ENCODE results near the gene PDZRN3.

Gene PDZRN3

DNA sequence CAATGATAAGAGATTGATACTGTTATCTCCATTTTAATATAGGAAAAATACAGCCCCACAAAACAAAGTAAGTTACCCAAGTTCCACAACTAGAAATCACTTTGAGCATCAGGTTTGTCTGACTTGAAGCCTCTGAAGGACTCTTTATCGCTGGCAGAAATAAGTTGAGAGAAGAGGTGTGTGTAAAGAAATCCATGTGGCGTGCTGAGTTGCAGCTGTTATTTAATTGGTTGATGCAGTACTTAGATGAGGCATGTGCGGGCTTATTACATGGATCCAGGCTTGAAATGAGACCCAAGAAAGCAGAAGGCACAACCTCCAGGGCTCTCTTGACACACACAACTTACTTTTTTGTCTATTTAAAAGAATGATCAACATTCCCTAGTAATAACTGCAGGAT is 221.3 kb downstream of the PDZRN3 start:
- Histone ChIP-seq H3K27me3 (ENCODE audit: control insufficient read depth in 1 of 2, insufficient read depth in 2 of 2, low read length in 2 of 2) (no peaks in the 10 kb centered on the region), H3K36me3 (ENCODE audit: control insufficient read depth in 1 of 2, insufficient read depth in 2 of 2, low read length in 2 of 2) (no peaks in the 10 kb centered on the region), H3K9ac (ENCODE audit: low read depth in 1 of 2, low read length in 2 of 2) (no peak overlapping the region), H3K27ac (ENCODE audit: low read depth, low read length) (no peak overlapping the region), H3K9me3 (ENCODE audit: control insufficient read depth in 1 of 2, low read length in 2 of 2) (no peaks in the 10 kb centered on the region), H3K4me3 (ENCODE audit: low read depth in 1 of 2, low read length in 2 of 2) (no peak overlapping the region), H3K4me1 (ENCODE audit: control insufficient read depth in 1 of 2, insufficient read depth in 2 of 2, low read length in 2 of 2) (peaks cover 0 to 17% of the 10 kb centered on the region in 2 donors)

DNA sequence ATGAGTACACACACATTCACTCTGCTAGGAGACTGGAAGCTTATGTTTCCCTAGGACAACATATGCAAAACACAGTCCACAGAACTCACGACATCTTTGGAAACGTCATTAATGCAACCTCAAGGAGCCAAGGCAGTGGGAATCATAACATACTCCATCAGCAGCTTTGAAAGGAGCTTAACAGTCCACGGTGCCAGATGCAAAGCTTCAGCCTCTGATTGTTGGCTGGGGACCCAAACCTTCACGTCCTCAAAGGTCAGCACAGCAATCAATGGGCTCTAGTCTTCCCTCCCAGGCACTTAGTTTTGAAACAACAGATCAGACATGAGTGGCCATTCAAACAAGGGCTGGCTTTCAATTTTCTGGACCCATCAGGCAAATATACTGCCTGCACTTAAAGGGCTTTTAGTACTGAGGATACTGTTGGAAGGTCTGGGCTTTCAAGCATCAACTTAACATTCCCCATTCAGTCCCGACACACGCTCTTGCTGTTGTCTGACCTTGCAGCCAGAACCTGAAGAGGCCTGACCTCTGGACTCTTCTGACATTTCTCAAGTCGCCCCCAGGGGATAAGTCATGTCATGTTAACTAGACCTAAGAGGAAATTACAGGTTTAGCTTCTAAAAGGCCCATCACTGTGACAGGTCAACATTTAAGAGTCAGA is 223.0 kb downstream of the PDZRN3 start:
- no peaks in the 10 kb centered on the region for H3K9me3 ChIP-seq (ENCODE audit: control insufficient read depth in 1 of 2, low read length in 2 of 2)
- no peak overlapping the region for H3K9ac ChIP-seq (ENCODE audit: low read depth in 1 of 2, low read length in 2 of 2)
- H3K4me3 ChIP-seq (ENCODE audit: low read depth in 1 of 2, low read length in 2 of 2) = no peak overlapping the region
- H3K27me3 ChIP-seq (ENCODE audit: control insufficient read depth in 1 of 2, insufficient read depth in 2 of 2, low read length in 2 of 2) = no peaks in the 10 kb centered on the region
- H3K36me3 ChIP-seq (ENCODE audit: control insufficient read depth in 1 of 2, insufficient read depth in 2 of 2, low read length in 2 of 2) = no peaks in the 10 kb centered on the region
- H3K4me1 ChIP-seq (ENCODE audit: control insufficient read depth in 1 of 2, insufficient read depth in 2 of 2, low read length in 2 of 2) = peaks cover 0 to 17% of the 10 kb centered on the region in 2 donors
- H3K27ac ChIP-seq (ENCODE audit: low read depth, low read length) = no peak overlapping the region

DNA sequence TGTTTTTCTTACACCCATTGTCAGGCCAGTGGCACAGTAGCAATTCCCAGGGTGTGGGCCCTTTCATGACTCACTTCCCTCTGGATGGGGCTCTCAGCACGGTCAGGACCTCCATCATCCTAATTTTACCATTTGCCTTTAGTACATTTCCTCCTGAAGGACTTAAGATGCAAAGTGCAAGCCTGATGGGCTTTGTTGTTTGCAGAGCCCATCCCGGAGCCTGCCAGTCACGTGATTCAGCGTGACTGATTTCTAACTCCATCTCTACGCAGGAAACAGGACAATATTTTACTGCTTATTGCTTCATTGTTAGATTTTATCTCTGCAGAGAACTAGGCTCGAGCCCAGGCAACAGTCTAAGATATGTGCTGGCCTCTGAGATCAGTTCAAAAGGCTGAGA is 223.7 kb downstream of the PDZRN3 start:
- H3K4me3 ChIP-seq (ENCODE audit: low read depth in 1 of 2, low read length in 2 of 2) = no peak overlapping the region
- no peaks in the 10 kb centered on the region for H3K27me3 ChIP-seq (ENCODE audit: control insufficient read depth in 1 of 2, insufficient read depth in 2 of 2, low read length in 2 of 2)
- H3K27ac ChIP-seq (ENCODE audit: low read depth, low read length) = no peak overlapping the region
- H3K9me3 ChIP-seq (ENCODE audit: control insufficient read depth in 1 of 2, low read length in 2 of 2) = no peaks in the 10 kb centered on the region
- peaks cover 0 to 15% of the 10 kb centered on the region in 2 donors for H3K4me1 ChIP-seq (ENCODE audit: control insufficient read depth in 1 of 2, insufficient read depth in 2 of 2, low read length in 2 of 2)
- no peak overlapping the region for H3K9ac ChIP-seq (ENCODE audit: low read depth in 1 of 2, low read length in 2 of 2)
- no peaks in the 10 kb centered on the region for H3K36me3 ChIP-seq (ENCODE audit: control insufficient read depth in 1 of 2, insufficient read depth in 2 of 2, low read length in 2 of 2)

DNA sequence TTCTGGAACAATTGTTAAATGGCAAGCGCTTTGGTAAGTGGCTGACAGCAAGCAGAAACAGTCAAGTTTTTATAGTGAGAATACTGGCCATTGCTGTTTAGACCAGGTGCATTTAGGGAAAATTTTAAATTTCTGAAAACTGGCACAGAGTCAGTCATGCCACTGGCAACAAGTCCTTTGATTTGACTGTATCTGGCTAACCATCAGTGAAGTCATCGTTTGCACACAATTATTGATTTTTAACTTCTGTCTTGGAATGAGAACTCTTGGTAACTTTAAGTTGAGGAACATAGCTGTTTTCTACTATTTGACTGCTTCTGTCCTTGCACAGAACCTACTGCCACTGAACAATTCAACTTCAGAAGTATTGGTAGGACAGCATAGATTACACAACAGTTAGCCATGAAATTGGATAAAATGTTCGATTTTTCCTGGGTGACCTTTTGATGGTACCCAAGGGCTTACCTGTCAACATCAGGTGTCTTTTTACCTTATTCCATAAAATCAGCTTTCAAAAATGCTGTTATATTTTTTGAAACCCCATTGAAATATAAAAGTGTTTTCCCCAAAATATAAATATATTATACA is 225.0 kb downstream of the PDZRN3 start:
- Histone ChIP-seq H3K9ac (ENCODE audit: low read depth in 1 of 2, low read length in 2 of 2) (no peak overlapping the region), H3K9me3 (ENCODE audit: control insufficient read depth in 1 of 2, low read length in 2 of 2) (no peaks in the 10 kb centered on the region), H3K27ac (ENCODE audit: low read depth, low read length) (no peak overlapping the region), H3K36me3 (ENCODE audit: control insufficient read depth in 1 of 2, insufficient read depth in 2 of 2, low read length in 2 of 2) (peaks cover 0 to 7% of the 10 kb centered on the region in 2 donors), H3K4me1 (ENCODE audit: control insufficient read depth in 1 of 2, insufficient read depth in 2 of 2, low read length in 2 of 2) (peaks cover 0 to 14% of the 10 kb centered on the region in 2 donors), H3K27me3 (ENCODE audit: control insufficient read depth in 1 of 2, insufficient read depth in 2 of 2, low read length in 2 of 2) (no peaks in the 10 kb centered on the region), H3K4me3 (ENCODE audit: low read depth in 1 of 2, low read length in 2 of 2) (no peak overlapping the region)

DNA sequence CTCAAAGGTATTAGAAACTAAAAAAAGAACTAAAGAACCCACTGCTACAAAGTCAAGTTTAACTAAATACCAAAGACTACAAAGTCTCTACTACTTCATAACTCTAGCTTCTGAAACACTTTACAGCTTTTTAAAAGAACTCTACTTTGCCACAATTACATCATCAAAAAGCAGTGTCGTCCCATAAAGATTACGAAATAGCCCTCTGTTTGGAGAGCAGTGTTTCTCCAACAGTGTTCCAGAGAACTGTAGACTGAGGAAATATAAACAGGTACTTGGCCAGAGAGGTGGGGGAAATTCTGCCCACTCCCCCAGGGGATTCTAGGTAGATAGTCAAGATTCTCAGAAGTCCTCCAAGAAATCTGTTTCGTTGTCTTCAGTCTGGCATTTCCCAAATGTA is 225.6 kb downstream of the PDZRN3 start:
- Histone ChIP-seq H3K27ac (ENCODE audit: low read depth, low read length) (no peak overlapping the region), H3K4me3 (ENCODE audit: low read depth in 1 of 2, low read length in 2 of 2) (no peak overlapping the region), H3K27me3 (ENCODE audit: control insufficient read depth in 1 of 2, insufficient read depth in 2 of 2, low read length in 2 of 2) (no peaks in the 10 kb centered on the region)

DNA sequence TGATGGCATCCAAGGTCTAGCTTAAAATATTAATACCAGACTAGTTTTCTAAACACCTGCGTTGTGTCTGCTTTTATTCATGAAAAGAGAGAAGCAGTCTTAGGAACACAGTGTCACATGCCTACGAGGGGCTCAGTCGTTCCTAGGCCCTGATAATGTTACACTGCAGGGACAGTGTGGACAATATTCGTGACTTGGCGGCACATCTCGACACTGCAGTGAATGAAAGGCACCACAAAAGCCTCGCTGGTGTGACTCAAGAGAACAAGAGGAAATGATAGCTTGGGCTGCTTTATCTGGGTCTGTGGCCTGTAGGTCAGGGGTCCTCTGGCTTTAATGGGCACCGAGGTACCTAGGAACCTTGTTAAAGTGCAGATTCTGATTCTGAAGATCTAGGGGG is 226.7 kb downstream of the PDZRN3 start:
- peaks cover 0 to 14% of the 10 kb centered on the region in 2 donors for H3K4me1 ChIP-seq (ENCODE audit: control insufficient read depth in 1 of 2, insufficient read depth in 2 of 2, low read length in 2 of 2)
- H3K36me3 ChIP-seq (ENCODE audit: control insufficient read depth in 1 of 2, insufficient read depth in 2 of 2, low read length in 2 of 2) = peaks cover 5 to 11% of the 10 kb centered on the region in 2 donors
- no peaks in the 10 kb centered on the region for H3K9me3 ChIP-seq (ENCODE audit: control insufficient read depth in 1 of 2, low read length in 2 of 2)
- no peak overlapping the region for H3K27ac ChIP-seq (ENCODE audit: low read depth, low read length)
- H3K4me3 ChIP-seq (ENCODE audit: low read depth in 1 of 2, low read length in 2 of 2) = no peak overlapping the region
- H3K27me3 ChIP-seq (ENCODE audit: control insufficient read depth in 1 of 2, insufficient read depth in 2 of 2, low read length in 2 of 2) = no peaks in the 10 kb centered on the region
- no peak overlapping the region for H3K9ac ChIP-seq (ENCODE audit: low read depth in 1 of 2, low read length in 2 of 2)

More for the DNA sequence above, 225.6 kb downstream of the PDZRN3 start:
- Histone ChIP-seq H3K9ac (ENCODE audit: low read depth in 1 of 2, low read length in 2 of 2) (no peak overlapping the region), H3K9me3 (ENCODE audit: control insufficient read depth in 1 of 2, low read length in 2 of 2) (no peaks in the 10 kb centered on the region), H3K4me1 (ENCODE audit: control insufficient read depth in 1 of 2, insufficient read depth in 2 of 2, low read length in 2 of 2) (peaks cover 0 to 14% of the 10 kb centered on the region in 2 donors), H3K36me3 (ENCODE audit: control insufficient read depth in 1 of 2, insufficient read depth in 2 of 2, low read length in 2 of 2) (peaks cover 0 to 10% of the 10 kb centered on the region in 2 donors)

DNA sequence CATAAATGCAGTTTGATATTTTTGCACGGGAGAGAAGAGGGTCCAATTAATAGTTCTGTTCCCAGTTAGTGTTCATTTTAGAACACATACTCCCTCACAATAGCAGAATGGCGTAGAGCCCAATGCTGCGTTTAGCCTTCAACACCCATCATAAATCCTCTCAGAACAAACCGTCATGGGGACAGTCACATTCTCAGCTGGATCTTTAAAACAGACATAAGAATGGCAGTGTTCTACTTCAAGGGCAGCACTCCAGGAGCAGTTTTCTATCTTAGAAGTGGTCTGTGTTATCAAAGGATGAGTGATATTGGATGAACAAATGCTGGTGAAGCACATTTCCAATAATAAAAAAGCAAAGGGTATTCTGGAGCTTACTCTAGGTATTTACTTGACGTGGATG is 230.5 kb downstream of the PDZRN3 start:
- Histone ChIP-seq H3K4me3 (ENCODE audit: low read depth in 1 of 2, low read length in 2 of 2) (no peak overlapping the region), H3K9ac (ENCODE audit: low read depth in 1 of 2, low read length in 2 of 2) (no peak overlapping the region), H3K36me3 (ENCODE audit: control insufficient read depth in 1 of 2, insufficient read depth in 2 of 2, low read length in 2 of 2) (peaks cover 9 to 11% of the 10 kb centered on the region in 2 donors), H3K4me1 (ENCODE audit: control insufficient read depth in 1 of 2, insufficient read depth in 2 of 2, low read length in 2 of 2) (no peaks in the 10 kb centered on the region), H3K9me3 (ENCODE audit: control insufficient read depth in 1 of 2, low read length in 2 of 2) (no peaks in the 10 kb centered on the region), H3K27ac (ENCODE audit: low read depth, low read length) (no peak overlapping the region), H3K27me3 (ENCODE audit: control insufficient read depth in 1 of 2, insufficient read depth in 2 of 2, low read length in 2 of 2) (no peaks in the 10 kb centered on the region)

DNA sequence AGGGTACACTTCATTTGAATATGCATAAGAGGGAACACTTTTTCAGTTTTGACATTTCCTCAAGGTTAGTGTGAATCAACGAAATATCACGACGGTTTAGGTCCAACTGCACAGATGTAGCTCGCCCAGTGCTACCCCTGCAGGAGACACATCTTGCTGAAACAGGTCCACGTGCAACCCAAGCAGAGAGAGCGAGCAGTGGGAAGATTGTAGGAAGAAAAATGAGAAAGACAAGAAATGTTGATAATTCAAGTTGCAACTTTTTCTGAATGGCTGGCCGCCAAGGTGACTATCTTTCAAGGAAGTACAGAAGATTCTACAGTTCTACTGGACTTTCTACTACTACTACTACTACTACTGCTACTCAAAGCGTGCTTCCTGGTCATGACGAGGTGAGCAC is 231.7 kb downstream of the PDZRN3 start:
- Histone ChIP-seq H3K27ac (ENCODE audit: low read depth, low read length) (no peak overlapping the region), H3K9ac (ENCODE audit: low read depth in 1 of 2, low read length in 2 of 2) (no peak overlapping the region), H3K36me3 (ENCODE audit: control insufficient read depth in 1 of 2, insufficient read depth in 2 of 2, low read length in 2 of 2) (peaks cover 11 to 18% of the 10 kb centered on the region in 2 donors)

DNA sequence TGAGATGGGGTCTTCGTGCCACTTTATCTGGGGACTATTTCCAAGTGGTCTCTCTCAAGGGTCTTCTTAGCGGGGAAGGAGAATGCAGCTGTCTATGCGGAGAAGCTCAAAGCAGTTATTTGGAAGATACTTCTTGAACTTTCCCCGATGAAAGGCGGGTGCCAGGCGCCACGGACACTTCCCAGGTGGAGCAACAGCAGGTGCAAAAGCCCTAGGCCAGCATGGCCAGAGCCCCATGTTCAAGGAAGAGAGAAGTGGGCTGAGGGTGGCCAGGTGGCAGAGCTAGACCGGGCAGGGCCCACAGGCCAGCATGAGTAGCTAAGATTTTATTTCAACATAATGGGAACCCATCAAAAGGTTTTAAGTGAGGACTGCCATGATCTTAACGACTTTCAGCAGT is 232.8 kb downstream of the PDZRN3 start:
- Histone ChIP-seq H3K36me3 (ENCODE audit: control insufficient read depth in 1 of 2, insufficient read depth in 2 of 2, low read length in 2 of 2) (peaks cover 11 to 20% of the 10 kb centered on the region in 2 donors), H3K4me1 (ENCODE audit: control insufficient read depth in 1 of 2, insufficient read depth in 2 of 2, low read length in 2 of 2) (no peaks in the 10 kb centered on the region)

More for the DNA sequence above, 231.7 kb downstream of the PDZRN3 start:
- Histone ChIP-seq H3K9me3 (ENCODE audit: control insufficient read depth in 1 of 2, low read length in 2 of 2) (no peaks in the 10 kb centered on the region), H3K4me3 (ENCODE audit: low read depth in 1 of 2, low read length in 2 of 2) (no peak overlapping the region), H3K27me3 (ENCODE audit: control insufficient read depth in 1 of 2, insufficient read depth in 2 of 2, low read length in 2 of 2) (no peaks in the 10 kb centered on the region), H3K4me1 (ENCODE audit: control insufficient read depth in 1 of 2, insufficient read depth in 2 of 2, low read length in 2 of 2) (no peaks in the 10 kb centered on the region)

DNA sequence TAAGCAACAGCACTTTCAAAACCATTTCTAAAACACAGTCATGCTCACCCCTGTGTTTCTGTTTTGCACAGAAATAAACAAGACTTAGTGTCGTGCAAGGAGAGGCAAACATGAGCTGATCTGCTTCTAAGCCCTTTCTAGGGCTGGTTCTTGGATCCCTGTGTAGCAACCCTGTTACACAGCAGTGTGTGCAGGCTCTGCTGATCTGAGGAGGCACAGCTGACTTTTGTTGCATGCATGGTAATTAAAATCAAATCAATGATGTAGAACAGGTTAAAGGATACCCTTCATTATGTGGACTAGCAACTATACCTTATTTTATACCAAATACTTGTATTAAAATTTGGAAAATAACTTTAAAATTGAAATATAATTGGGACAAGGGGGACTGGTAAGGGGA is 234.8 kb downstream of the PDZRN3 start:
- Histone ChIP-seq H3K4me1 (ENCODE audit: control insufficient read depth in 1 of 2, insufficient read depth in 2 of 2, low read length in 2 of 2) (no peaks in the 10 kb centered on the region), H3K36me3 (ENCODE audit: control insufficient read depth in 1 of 2, insufficient read depth in 2 of 2, low read length in 2 of 2) (peaks cover 9 to 26% of the 10 kb centered on the region in 2 donors), H3K27me3 (ENCODE audit: control insufficient read depth in 1 of 2, insufficient read depth in 2 of 2, low read length in 2 of 2) (no peaks in the 10 kb centered on the region), H3K9ac (ENCODE audit: low read depth in 1 of 2, low read length in 2 of 2) (no peak overlapping the region), H3K27ac (ENCODE audit: low read depth, low read length) (no peak overlapping the region), H3K4me3 (ENCODE audit: low read depth in 1 of 2, low read length in 2 of 2) (no peak overlapping the region), H3K9me3 (ENCODE audit: control insufficient read depth in 1 of 2, low read length in 2 of 2) (no peaks in the 10 kb centered on the region)

More for the DNA sequence above, 232.8 kb downstream of the PDZRN3 start:
- Histone ChIP-seq H3K9ac (ENCODE audit: low read depth in 1 of 2, low read length in 2 of 2) (no peak overlapping the region), H3K27me3 (ENCODE audit: control insufficient read depth in 1 of 2, insufficient read depth in 2 of 2, low read length in 2 of 2) (no peaks in the 10 kb centered on the region), H3K9me3 (ENCODE audit: control insufficient read depth in 1 of 2, low read length in 2 of 2) (no peaks in the 10 kb centered on the region), H3K27ac (ENCODE audit: low read depth, low read length) (no peak overlapping the region), H3K4me3 (ENCODE audit: low read depth in 1 of 2, low read length in 2 of 2) (no peak overlapping the region)

All from duodenal mucosa (tissue), 2 donors.